ENCODE results near the gene EFNB3. TPM values are rescaled to one million over a fixed set of nuclear protein-coding genes. Genes with fewer than 3 reads are reported as not detected.

EFNB3 gene, protein sequence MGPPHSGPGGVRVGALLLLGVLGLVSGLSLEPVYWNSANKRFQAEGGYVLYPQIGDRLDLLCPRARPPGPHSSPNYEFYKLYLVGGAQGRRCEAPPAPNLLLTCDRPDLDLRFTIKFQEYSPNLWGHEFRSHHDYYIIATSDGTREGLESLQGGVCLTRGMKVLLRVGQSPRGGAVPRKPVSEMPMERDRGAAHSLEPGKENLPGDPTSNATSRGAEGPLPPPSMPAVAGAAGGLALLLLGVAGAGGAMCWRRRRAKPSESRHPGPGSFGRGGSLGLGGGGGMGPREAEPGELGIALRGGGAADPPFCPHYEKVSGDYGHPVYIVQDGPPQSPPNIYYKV
- 1 to 10 TPM in 3 of 6 donors, under 1 TPM in 3; 0.37 to 1.3 (median 0.85) TPM for total RNA-seq
- polyA plus RNA-seq, result 1 to 10 TPM in 1 of 2 donors, under 1 TPM in 1; 0.84 to 5.4 TPM

DNA sequence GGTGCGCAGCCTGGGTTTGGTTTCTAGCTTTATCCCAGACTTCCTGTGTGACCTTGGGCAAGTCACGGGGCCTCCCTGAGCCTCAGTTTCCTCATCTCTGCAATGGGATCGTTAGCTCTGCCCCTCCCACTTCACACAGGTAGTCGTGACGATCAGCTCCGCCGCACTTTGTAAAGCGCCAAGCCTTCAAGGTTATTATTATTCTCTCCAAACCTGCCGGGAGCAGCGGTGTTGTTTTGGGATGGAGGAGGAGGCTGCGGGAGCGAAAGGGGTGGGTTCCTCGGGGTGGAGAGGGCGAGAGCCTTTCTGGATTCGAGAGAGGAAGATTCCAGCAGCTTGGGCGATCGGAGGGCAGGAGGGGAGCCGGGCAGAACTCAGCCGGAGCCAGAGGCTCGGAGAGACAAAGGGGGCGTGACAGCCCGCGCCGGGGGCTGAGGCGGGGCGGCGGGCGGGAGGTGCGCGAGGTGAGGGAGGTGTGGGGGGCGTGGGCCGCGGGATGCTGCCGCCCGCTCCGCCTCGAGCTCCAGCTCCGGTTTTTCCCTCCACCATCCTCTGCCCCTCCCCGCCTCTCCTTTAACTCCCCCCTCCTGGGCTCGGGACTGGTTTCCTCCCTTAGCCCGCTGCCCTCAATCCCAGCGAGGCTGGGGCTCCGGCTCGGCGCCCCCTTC, at the start of gene EFNB3:
EFNB3 (plus strand) TSS at position 602 of the 668 bp plus-strand sequence. CDS start 397 bp downstream, outside the sequence.
- Histone ChIP-seq H3K36me3 (no peaks in the 10 kb centered on the region), H3K9me3 (no peaks in the 10 kb centered on the region), H3K27ac (no peak within 1 kb of the TSS), H3K4me3 (peak within 1 kb of the TSS; percentile 4 to 53 (median 30)), H3K4me1 (no peaks in the 10 kb centered on the region), H3K27me3 (peaks cover 0 to 12% (median 0%) of the 10 kb centered on the region in 4 donors)
- DNase-seq (peak in 1 of 6 donors; percentile 49), FAIRE-seq (no peak), ATAC-seq (peak; percentile 51 to 77 (median 76))
- 2% methylated on average over 26 to 41 of the region's 45 CpGs for WGBS, 2 donors
- intact Hi-C loops (cut with DNase I), result no loop called here
- TF ChIP-seq CTCF (IDR thresholded peaks at IDR 0.05), result no peak

DNA sequence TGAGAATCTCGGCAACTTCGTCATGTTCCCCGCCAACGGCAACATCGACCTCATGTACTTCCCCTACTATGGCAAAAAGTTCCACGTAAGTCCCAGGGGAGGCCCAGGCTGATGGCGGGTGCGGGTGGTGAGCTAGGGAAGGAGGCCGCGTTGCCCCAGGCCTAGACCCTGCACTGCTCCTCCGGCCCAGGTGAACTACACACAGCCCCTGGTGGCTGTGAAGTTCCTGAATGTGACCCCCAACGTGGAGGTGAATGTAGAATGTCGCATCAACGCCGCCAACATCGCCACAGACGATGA, 49.5 kb upstream of the EFNB3 start:
- WGBS, 2 donors, result 90 to 93% methylated on average over 17 of the region's 17 CpGs
- DNase-seq, result no peak
- no peak for FAIRE-seq

GRCh38 chr17:7656958-7657609, 47.9 kb upstream of the EFNB3 start:
- FAIRE-seq, result no peak
- intact Hi-C loops (cut with DNase I), result no loop called here
- peak in 3 of 4 donors; percentile 25 to 59 (median 36) for ATAC-seq

More for the DNA sequence above, 49.5 kb upstream of the EFNB3 start:
- no peaks in the 10 kb centered on the region for H3K9me3 ChIP-seq
- no peak for ATAC-seq
- intact Hi-C loops (cut with DNase I), result no loop called here
- H3K4me3 ChIP-seq, result no peak overlapping the region
- H3K36me3 ChIP-seq, result no peaks in the 10 kb centered on the region
- H3K27ac ChIP-seq, result no peak overlapping the region
- no peak for TF ChIP-seq CTCF (IDR thresholded peaks at IDR 0.05)
- H3K27me3 ChIP-seq, result no peaks in the 10 kb centered on the region
- H3K4me1 ChIP-seq, result peaks cover 4 to 12% (median 10%) of the 10 kb centered on the region in 3 donors

GRCh38 chr17:7667656-7668406, 37.2 kb upstream of the EFNB3 start:
- intact Hi-C loops (cut with DNase I), result no loop called here
- TF ChIP-seq CTCF (IDR thresholded peaks at IDR 0.05), result no peak
- Histone ChIP-seq H3K4me1 (no peaks in the 10 kb centered on the region), H3K9me3 (no peaks in the 10 kb centered on the region), H3K27me3 (no peaks in the 10 kb centered on the region), H3K4me3 (no peak overlapping the region), H3K36me3 (peaks cover 0 to 17% (median 13%) of the 10 kb centered on the region in 3 donors), H3K27ac (no peak overlapping the region)
- DNase-seq (no peak), FAIRE-seq (no peak), ATAC-seq (peak in 1 of 4 donors; percentile 20)
- WGBS, 2 donors, result 75 to 82% methylated on average over 10 of the region's 10 CpGs

More at GRCh38 chr17:7656958-7657609, 47.9 kb upstream of the EFNB3 start:
- H3K4me3 ChIP-seq, result no peak overlapping the region
- H3K9me3 ChIP-seq, result no peaks in the 10 kb centered on the region
- no peak for TF ChIP-seq CTCF (IDR thresholded peaks at IDR 0.05)
- no peaks in the 10 kb centered on the region for H3K36me3 ChIP-seq
- WGBS, 2 donors, result 54 to 62% methylated on average over 10 of the region's 10 CpGs
- DNase-seq, result peak in 2 of 6 donors; percentile 36 to 38
- no peaks in the 10 kb centered on the region for H3K27me3 ChIP-seq
- peaks cover 0 to 2% (median 0%) of the 10 kb centered on the region in 3 donors for H3K4me1 ChIP-seq
- H3K27ac ChIP-seq, result no peak overlapping the region
